Measurements from ENCODE around the gene GALNT10.

Gene GALNT10

GRCh38 chr5:154273028-154273617 lies 82.6 kb downstream of the GALNT10 start:
- Mint-ChIP-seq H3K27ac (no peak overlapping the region), H3K4me1 (ENCODE audit: low read depth) (peaks cover 26% of the 10 kb centered on the region), H3K9me3 (ENCODE audit: low read depth) (no peaks in the 10 kb centered on the region), H3K4me3 (no peak overlapping the region), H3K36me3 (peaks cover 6% of the 10 kb centered on the region), H3K27me3 (no peaks in the 10 kb centered on the region)

- no peaks in the 10 kb centered on the region for H3K9me3 Mint-ChIP-seq (ENCODE audit: low read depth)
- H3K27ac Mint-ChIP-seq, result no peak overlapping the region
- H3K4me3 Mint-ChIP-seq, result no peak overlapping the region
- no peaks in the 10 kb centered on the region for H3K27me3 Mint-ChIP-seq
- peaks cover 30% of the 10 kb centered on the region for H3K4me1 Mint-ChIP-seq (ENCODE audit: low read depth)
- peaks cover 6% of the 10 kb centered on the region for H3K36me3 Mint-ChIP-seq
Measured at GRCh38 chr5:154273963-154274827, 83.7 kb downstream of the GALNT10 start.

- H3K9me3 Mint-ChIP-seq (ENCODE audit: low read depth), result no peaks in the 10 kb centered on the region
- H3K27ac Mint-ChIP-seq, result no peak overlapping the region
- no peak overlapping the region for H3K4me3 Mint-ChIP-seq
- peaks cover 30% of the 10 kb centered on the region for H3K4me1 Mint-ChIP-seq (ENCODE audit: low read depth)
- no peaks in the 10 kb centered on the region for H3K27me3 Mint-ChIP-seq
- H3K36me3 Mint-ChIP-seq, result peaks cover 6% of the 10 kb centered on the region
Measured at GRCh38 chr5:154274828-154275185, 84.3 kb downstream of the GALNT10 start.

- peaks cover 30% of the 10 kb centered on the region for H3K4me1 Mint-ChIP-seq (ENCODE audit: low read depth)
- no peaks in the 10 kb centered on the region for H3K27me3 Mint-ChIP-seq
- no peaks in the 10 kb centered on the region for H3K9me3 Mint-ChIP-seq (ENCODE audit: low read depth)
- no peak overlapping the region for H3K27ac Mint-ChIP-seq
- no peak overlapping the region for H3K4me3 Mint-ChIP-seq
- H3K36me3 Mint-ChIP-seq, result peaks cover 6% of the 10 kb centered on the region
Measured at GRCh38 chr5:154275566-154275965, 85.0 kb downstream of the GALNT10 start.

- H3K27ac Mint-ChIP-seq, result no peak overlapping the region
- H3K36me3 Mint-ChIP-seq, result peaks cover 6% of the 10 kb centered on the region
- H3K4me1 Mint-ChIP-seq (ENCODE audit: low read depth), result peaks cover 29% of the 10 kb centered on the region
- H3K4me3 Mint-ChIP-seq, result no peak overlapping the region
- H3K27me3 Mint-ChIP-seq, result no peaks in the 10 kb centered on the region
- no peaks in the 10 kb centered on the region for H3K9me3 Mint-ChIP-seq (ENCODE audit: low read depth)
Measured at GRCh38 chr5:154276261-154276972, 85.9 kb downstream of the GALNT10 start.

GRCh38 chr5:154276973-154277331 lies 86.4 kb downstream of the GALNT10 start:
- no peak overlapping the region for H3K27ac Mint-ChIP-seq
- peaks cover 24% of the 10 kb centered on the region for H3K4me1 Mint-ChIP-seq (ENCODE audit: low read depth)
- no peaks in the 10 kb centered on the region for H3K27me3 Mint-ChIP-seq
- no peak overlapping the region for H3K4me3 Mint-ChIP-seq
- H3K36me3 Mint-ChIP-seq, result peaks cover 6% of the 10 kb centered on the region
- H3K9me3 Mint-ChIP-seq (ENCODE audit: low read depth), result no peaks in the 10 kb centered on the region

- no peak overlapping the region for H3K27ac Mint-ChIP-seq
- H3K9me3 Mint-ChIP-seq (ENCODE audit: low read depth), result no peaks in the 10 kb centered on the region
- H3K27me3 Mint-ChIP-seq, result no peaks in the 10 kb centered on the region
Measured at GRCh38 chr5:154277499-154277898, 87.0 kb downstream of the GALNT10 start.

GRCh38 chr5:154278186-154278585 lies 87.7 kb downstream of the GALNT10 start:
- no peak overlapping the region for H3K4me3 Mint-ChIP-seq
- H3K27me3 Mint-ChIP-seq, result no peaks in the 10 kb centered on the region
- H3K27ac Mint-ChIP-seq, result no peak overlapping the region
- H3K36me3 Mint-ChIP-seq, result peaks cover 6% of the 10 kb centered on the region
- H3K9me3 Mint-ChIP-seq (ENCODE audit: low read depth), result no peaks in the 10 kb centered on the region
- peaks cover 12% of the 10 kb centered on the region for H3K4me1 Mint-ChIP-seq (ENCODE audit: low read depth)

More at GRCh38 chr5:154277499-154277898, 87.0 kb downstream of the GALNT10 start:
- Mint-ChIP-seq H3K4me3 (no peak overlapping the region), H3K36me3 (peaks cover 6% of the 10 kb centered on the region), H3K4me1 (ENCODE audit: low read depth) (peaks cover 19% of the 10 kb centered on the region)

GRCh38 chr5:154278908-154279307 lies 88.4 kb downstream of the GALNT10 start:
- peaks cover 6% of the 10 kb centered on the region for H3K36me3 Mint-ChIP-seq
- peaks cover 8% of the 10 kb centered on the region for H3K4me1 Mint-ChIP-seq (ENCODE audit: low read depth)
- H3K4me3 Mint-ChIP-seq, result no peak overlapping the region
- H3K27ac Mint-ChIP-seq, result no peak overlapping the region
- no peaks in the 10 kb centered on the region for H3K27me3 Mint-ChIP-seq
- no peaks in the 10 kb centered on the region for H3K9me3 Mint-ChIP-seq (ENCODE audit: low read depth)

- H3K27me3 Mint-ChIP-seq, result no peaks in the 10 kb centered on the region
- H3K9me3 Mint-ChIP-seq (ENCODE audit: low read depth), result no peaks in the 10 kb centered on the region
- peaks cover 7% of the 10 kb centered on the region for H3K36me3 Mint-ChIP-seq
- H3K4me3 Mint-ChIP-seq, result no peak overlapping the region
- H3K4me1 Mint-ChIP-seq (ENCODE audit: low read depth), result peaks cover 26% of the 10 kb centered on the region
- H3K27ac Mint-ChIP-seq, result no peak overlapping the region
Measured at GRCh38 chr5:154284433-154284832, 93.9 kb downstream of the GALNT10 start.

- Mint-ChIP-seq H3K4me3 (no peak overlapping the region), H3K4me1 (ENCODE audit: low read depth) (peaks cover 26% of the 10 kb centered on the region), H3K27me3 (no peaks in the 10 kb centered on the region), H3K27ac (no peak overlapping the region), H3K36me3 (peaks cover 7% of the 10 kb centered on the region), H3K9me3 (ENCODE audit: low read depth) (no peaks in the 10 kb centered on the region)
Measured at GRCh38 chr5:154285661-154286408, 95.3 kb downstream of the GALNT10 start.

- no peak overlapping the region for H3K27ac Mint-ChIP-seq
- H3K27me3 Mint-ChIP-seq, result no peaks in the 10 kb centered on the region
- H3K4me3 Mint-ChIP-seq, result no peak overlapping the region
- peaks cover 10% of the 10 kb centered on the region for H3K36me3 Mint-ChIP-seq
- no peaks in the 10 kb centered on the region for H3K9me3 Mint-ChIP-seq (ENCODE audit: low read depth)
- H3K4me1 Mint-ChIP-seq (ENCODE audit: low read depth), result peaks cover 26% of the 10 kb centered on the region
Measured at GRCh38 chr5:154286557-154286956, 96.0 kb downstream of the GALNT10 start.

GRCh38 chr5:154287136-154287535 lies 96.6 kb downstream of the GALNT10 start:
- H3K36me3 Mint-ChIP-seq, result peaks cover 11% of the 10 kb centered on the region
- no peaks in the 10 kb centered on the region for H3K9me3 Mint-ChIP-seq (ENCODE audit: low read depth)
- H3K27ac Mint-ChIP-seq, result no peak overlapping the region
- H3K4me1 Mint-ChIP-seq (ENCODE audit: low read depth), result peaks cover 27% of the 10 kb centered on the region
- H3K27me3 Mint-ChIP-seq, result no peaks in the 10 kb centered on the region
- no peak overlapping the region for H3K4me3 Mint-ChIP-seq

- Mint-ChIP-seq H3K4me1 (ENCODE audit: low read depth) (peaks cover 27% of the 10 kb centered on the region), H3K27ac (no peak overlapping the region), H3K9me3 (ENCODE audit: low read depth) (no peaks in the 10 kb centered on the region), H3K36me3 (peaks cover 11% of the 10 kb centered on the region), H3K4me3 (no peak overlapping the region), H3K27me3 (no peaks in the 10 kb centered on the region)
Measured at GRCh38 chr5:154288145-154288544, 97.6 kb downstream of the GALNT10 start.

GRCh38 chr5:154291917-154292316 lies 101.4 kb downstream of the GALNT10 start:
- Mint-ChIP-seq H3K27me3 (no peaks in the 10 kb centered on the region), H3K4me1 (ENCODE audit: low read depth) (peaks cover 18% of the 10 kb centered on the region), H3K36me3 (peaks cover 11% of the 10 kb centered on the region), H3K4me3 (no peak overlapping the region), H3K9me3 (ENCODE audit: low read depth) (no peaks in the 10 kb centered on the region), H3K27ac (no peak overlapping the region)

All from activated naive CD8-positive, alpha-beta T cell (primary cell).